GM23248 (cell line): ENCODE results near the gene PDE10A.

Experiments used
- EZH2 ChIP-seq: fragments of 200-600 bp; sonication (generic); IDR thresholded peaks from 2 replicates; pipeline ENCODE4 v1.6.1; 2018; ENCODE audit warnings: antibody characterized with exemption, mild to moderate bottlenecking; ENCODE audit not compliant: insufficient read depth, poor library complexity, severe bottlenecking
- EZH2phosphoT487 ChIP-seq: fragments of 200-600 bp; sonication (generic); IDR thresholded peaks from 2 replicates; pipeline ENCODE4 v1.6.1; 2018; ENCODE audit warnings: antibody characterized with exemption, moderate library complexity, mild to moderate bottlenecking, low read depth; ENCODE audit not compliant: insufficient read depth

DNA sequence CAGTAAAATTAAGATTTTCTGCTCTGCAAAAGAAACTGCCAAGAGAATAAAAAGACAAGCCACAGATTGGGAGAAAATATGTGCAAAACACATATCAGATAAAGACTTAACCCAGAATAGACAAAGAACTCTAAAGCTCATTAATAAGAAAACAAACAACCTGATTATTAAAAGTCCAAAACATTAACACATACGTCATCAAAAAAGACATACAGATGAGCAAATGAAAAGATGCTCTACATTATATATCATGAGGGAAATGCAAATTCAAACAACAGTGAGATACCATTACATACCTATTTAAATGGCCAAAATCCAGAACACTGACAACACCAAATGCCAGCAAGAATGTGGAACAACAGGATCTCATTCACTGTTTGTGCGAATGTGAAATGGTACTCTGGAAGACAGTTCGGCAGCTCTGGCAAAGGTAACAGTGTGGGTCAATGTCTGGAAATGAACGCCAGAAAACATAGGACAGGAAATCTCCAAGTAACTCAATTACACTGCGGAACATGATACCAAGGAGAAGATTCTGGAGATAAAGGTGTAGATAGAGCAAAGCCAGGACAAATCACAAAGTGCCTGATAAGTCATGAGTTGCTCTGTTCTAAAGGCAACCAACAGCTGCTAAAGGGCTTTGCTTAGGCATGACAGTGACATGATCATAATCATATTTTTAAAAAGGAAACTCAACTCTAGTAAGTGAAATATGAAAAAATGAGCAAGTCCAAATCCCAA lies 96.8 kb downstream of the PDE10A start:
- TF ChIP-seq EZH2 (no peak), EZH2phosphoT487 (no peak)
